Breast epithelium (tissue), 3 donors: ENCODE measurements around the gene SIRT7.

Experiments used
- POLR2A ChIP-seq: fragments of 450-650 bp; IDR thresholded peaks from one replicate; pipeline ENCODE4 v1.6.1; 2016; ENCODE audit warnings: antibody characterized with exemption, mild to moderate bottlenecking, moderate library complexity
- TF ChIP-seq, protein P1 (sequence below), 3 donors: fragments of 450-650 bp; IDR thresholded peaks; one replicate each; pipeline ENCODE4 v1.5.1; 2016 to 2017; ENCODE audit warnings: antibody characterized with exemption in 3 of 3, mild to moderate bottlenecking in 3 of 3, moderate library complexity in 3 of 3

DNA sequence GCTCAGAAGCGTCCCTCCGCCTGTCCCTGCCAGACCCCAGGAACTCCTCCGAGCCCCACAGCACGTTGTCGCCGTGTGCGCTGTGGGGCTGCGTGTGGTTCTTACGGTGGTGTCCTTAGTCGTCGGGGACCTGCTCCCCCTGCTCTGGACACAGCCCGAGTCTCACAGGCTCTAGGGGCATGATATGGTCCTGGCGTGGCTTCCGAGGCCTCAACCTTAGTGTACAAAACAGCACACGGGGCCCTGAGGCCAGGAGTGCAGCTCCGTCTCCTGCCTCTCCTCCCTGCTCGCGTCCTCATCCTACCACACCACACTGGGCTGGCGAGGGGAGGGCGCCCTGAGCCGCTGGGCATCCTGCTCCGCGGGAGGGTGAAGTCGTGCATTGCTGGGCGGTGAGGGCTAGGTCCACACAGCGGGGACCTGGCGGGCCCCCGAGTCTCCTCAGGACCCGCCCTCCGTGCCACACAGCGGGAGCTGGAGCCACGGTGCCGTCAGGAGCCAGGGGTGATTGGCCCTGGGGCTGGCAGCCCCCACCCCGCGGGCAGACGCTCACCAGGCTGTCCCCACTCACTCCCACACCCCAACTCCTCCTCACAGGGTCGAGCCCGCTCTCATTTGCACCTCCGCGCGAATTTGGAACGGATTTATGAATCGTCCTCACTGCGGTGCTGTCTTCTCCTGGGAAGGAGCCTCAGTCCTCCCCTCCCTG is 10.7 kb upstream of the SIRT7 start:
- TF ChIP-seq, protein P1, sequence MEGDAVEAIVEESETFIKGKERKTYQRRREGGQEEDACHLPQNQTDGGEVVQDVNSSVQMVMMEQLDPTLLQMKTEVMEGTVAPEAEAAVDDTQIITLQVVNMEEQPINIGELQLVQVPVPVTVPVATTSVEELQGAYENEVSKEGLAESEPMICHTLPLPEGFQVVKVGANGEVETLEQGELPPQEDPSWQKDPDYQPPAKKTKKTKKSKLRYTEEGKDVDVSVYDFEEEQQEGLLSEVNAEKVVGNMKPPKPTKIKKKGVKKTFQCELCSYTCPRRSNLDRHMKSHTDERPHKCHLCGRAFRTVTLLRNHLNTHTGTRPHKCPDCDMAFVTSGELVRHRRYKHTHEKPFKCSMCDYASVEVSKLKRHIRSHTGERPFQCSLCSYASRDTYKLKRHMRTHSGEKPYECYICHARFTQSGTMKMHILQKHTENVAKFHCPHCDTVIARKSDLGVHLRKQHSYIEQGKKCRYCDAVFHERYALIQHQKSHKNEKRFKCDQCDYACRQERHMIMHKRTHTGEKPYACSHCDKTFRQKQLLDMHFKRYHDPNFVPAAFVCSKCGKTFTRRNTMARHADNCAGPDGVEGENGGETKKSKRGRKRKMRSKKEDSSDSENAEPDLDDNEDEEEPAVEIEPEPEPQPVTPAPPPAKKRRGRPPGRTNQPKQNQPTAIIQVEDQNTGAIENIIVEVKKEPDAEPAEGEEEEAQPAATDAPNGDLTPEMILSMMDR (IDR thresholded peaks at IDR 0.05): no peak
- TF ChIP-seq POLR2A: no peak
